Vagina (tissue), 2 donors: ENCODE measurements around the gene SSTR4. TPM values are rescaled to one million over a fixed set of nuclear protein-coding genes. Genes with fewer than 3 reads are reported as not detected.

Experiments used
- DNase-seq, 2 donors: peaks; one replicate each; pipeline ENCODE4 v3.0.0-alpha.2; 2017; ENCODE audit errors: extremely low spot score in 2 of 2
- H3K27ac ChIP-seq: fragments of 200-600 bp; sonication (generic); one replicate; pipeline ENCODE4 v1.5.1; 2019
- H3K27me3 ChIP-seq: fragments of 200-600 bp; sonication (generic); one replicate; pipeline ENCODE4 v1.5.1; 2019
- H3K36me3 ChIP-seq, 2 donors: fragments of 200-600 bp; sonication (generic); one replicate each; pipeline ENCODE4 v1.5.1; 2017 to 2019
- H3K4me1 ChIP-seq: fragments of 200-600 bp; sonication (generic); one replicate; pipeline ENCODE4 v1.5.1; 2019
- H3K4me3 ChIP-seq, 2 donors: fragments of 200-600 bp; sonication (generic); 1 replicate in 1 of 2; 2 replicates in 1 of 2; pipeline ENCODE4 v1.5.1; 2016 to 2019
- H3K9me3 ChIP-seq: fragments of 200-600 bp; sonication (generic); one replicate; pipeline ENCODE4 v1.5.1; 2019
- CTCF ChIP-seq, 3 experiments: fragments of 450-650 bp in 2 of 3; fragments of 200-600 bp in 1 of 3; sonication (generic) in 1 of 3; IDR thresholded peaks; one replicate each; pipeline ENCODE4 v1.5.1; 2017 to 2019; ENCODE audit warnings: antibody characterized with exemption in 3 of 3, mild to moderate bottlenecking in 2 of 3, moderate library complexity in 2 of 3
- POLR2A ChIP-seq, 2 donors: fragments of 450-650 bp; IDR thresholded peaks; one replicate each; pipeline ENCODE4 v1.6.1; 2017; ENCODE audit warnings: antibody characterized with exemption in 2 of 2, mild to moderate bottlenecking in 2 of 2, moderate library complexity in 2 of 2
- POLR2AphosphoS5 ChIP-seq, 2 donors: sonication (generic); formaldehyde crosslinking; IDR thresholded peaks; one replicate each; pipeline ENCODE4 v1.9.0; 2017; ENCODE audit warnings: antibody characterized with exemption in 2 of 2, mild to moderate bottlenecking in 2 of 2, low read depth in 1 of 2; ENCODE audit not compliant: insufficient read depth in 1 of 2
- intact Hi-C: fragments of 100-400 bp; cut with DNase I; formaldehyde crosslinking; loops from one replicate; pipeline ENCODE4 v1.15.1; 2023
- total RNA-seq: library from RNA; depleted of rRNA; stranded (reverse); fragments of >200 nt; gene quantifications from one replicate; pipeline ENCODE4 v1.2.3, GENCODE V29; 2016

The SSTR4 gene
- total RNA-seq, 1 donor from 2014 or later, result not detected

- TF ChIP-seq POLR2A (IDR thresholded peaks at IDR 0.05) (no peak), POLR2AphosphoS5 (IDR thresholded peaks at IDR 0.05; ENCODE audit: insufficient read depth in 1 of 2, low read depth in 1 of 2) (no peak), CTCF (IDR thresholded peaks at IDR 0.05) (no peak)
- Histone ChIP-seq H3K36me3 (no peaks in the 10 kb centered on the region), H3K27me3 (no peaks in the 10 kb centered on the region), H3K27ac (no peak overlapping the region), H3K4me3 (no peak overlapping the region), H3K4me1 (no peaks in the 10 kb centered on the region), H3K9me3 (no peaks in the 10 kb centered on the region)
- intact Hi-C loops, result no loop called here
- DNase-seq, result no peak
These were observed 38.9 kb downstream of the SSTR4 start for GRCh38 chr20:23074052-23074451.

- H3K36me3 ChIP-seq, result no peaks in the 10 kb centered on the region
- H3K27me3 ChIP-seq, result no peaks in the 10 kb centered on the region
- H3K4me3 ChIP-seq, result no peak overlapping the region
- no peak for TF ChIP-seq POLR2A (IDR thresholded peaks at IDR 0.05)
- no peak for TF ChIP-seq CTCF (IDR thresholded peaks at IDR 0.05)
- no peak for TF ChIP-seq POLR2AphosphoS5 (IDR thresholded peaks at IDR 0.05; ENCODE audit: insufficient read depth in 1 of 2, low read depth in 1 of 2)
- no peaks in the 10 kb centered on the region for H3K9me3 ChIP-seq
- H3K4me1 ChIP-seq, result no peaks in the 10 kb centered on the region
- no peak overlapping the region for H3K27ac ChIP-seq
- DNase-seq, result no peak
- intact Hi-C loops, result no loop called here
These were observed 42.2 kb downstream of the SSTR4 start for GRCh38 chr20:23077277-23077676.

GRCh38 chr20:23078351-23079015, 43.4 kb downstream of the SSTR4 start:
- Histone ChIP-seq H3K27me3 (no peaks in the 10 kb centered on the region), H3K4me3 (no peak overlapping the region), H3K27ac (no peak overlapping the region), H3K4me1 (no peaks in the 10 kb centered on the region), H3K9me3 (no peaks in the 10 kb centered on the region), H3K36me3 (no peaks in the 10 kb centered on the region)
- intact Hi-C loops, result no loop called here
- TF ChIP-seq POLR2AphosphoS5 (IDR thresholded peaks at IDR 0.05; ENCODE audit: insufficient read depth in 1 of 2, low read depth in 1 of 2) (no peak), CTCF (IDR thresholded peaks at IDR 0.05) (no peak), POLR2A (IDR thresholded peaks at IDR 0.05) (no peak)
- no peak for DNase-seq

GRCh38 chr20:23079016-23079351, 43.9 kb downstream of the SSTR4 start:
- H3K9me3 ChIP-seq, result no peaks in the 10 kb centered on the region
- no peaks in the 10 kb centered on the region for H3K36me3 ChIP-seq
- intact Hi-C loops, result no loop called here
- no peak for TF ChIP-seq POLR2AphosphoS5 (IDR thresholded peaks at IDR 0.05; ENCODE audit: insufficient read depth in 1 of 2, low read depth in 1 of 2)
- H3K27me3 ChIP-seq, result no peaks in the 10 kb centered on the region
- H3K4me1 ChIP-seq, result no peaks in the 10 kb centered on the region
- no peak for DNase-seq
- no peak overlapping the region for H3K27ac ChIP-seq
- H3K4me3 ChIP-seq, result no peak overlapping the region

DNA sequence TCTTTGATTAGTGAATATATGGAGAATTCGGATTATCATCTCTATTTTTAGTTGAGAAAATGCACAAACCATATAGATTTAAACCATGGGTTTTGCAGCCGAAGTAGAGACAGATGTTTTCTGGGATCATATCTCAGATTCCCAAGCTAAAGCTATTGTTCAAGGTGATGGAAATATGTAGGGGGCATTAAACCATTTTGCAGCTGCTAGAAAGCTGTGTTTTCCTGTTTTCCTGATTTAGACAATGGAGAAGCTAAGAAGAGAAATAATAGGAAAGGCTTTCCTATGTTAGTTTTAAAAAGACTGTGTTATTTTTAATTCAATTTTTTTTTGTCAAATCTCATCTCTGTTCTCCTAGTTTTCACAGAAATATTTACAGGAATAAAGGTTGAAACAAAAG, 44.8 kb downstream of the SSTR4 start:
- no peaks in the 10 kb centered on the region for H3K4me1 ChIP-seq
- no peaks in the 10 kb centered on the region for H3K36me3 ChIP-seq

More for the DNA sequence above, 44.8 kb downstream of the SSTR4 start:
- no peak for TF ChIP-seq POLR2A (IDR thresholded peaks at IDR 0.05)
- TF ChIP-seq CTCF (IDR thresholded peaks at IDR 0.05), result no peak
- no peak for TF ChIP-seq POLR2AphosphoS5 (IDR thresholded peaks at IDR 0.05; ENCODE audit: insufficient read depth in 1 of 2, low read depth in 1 of 2)
- Histone ChIP-seq H3K27me3 (no peaks in the 10 kb centered on the region), H3K9me3 (no peaks in the 10 kb centered on the region), H3K27ac (no peak overlapping the region), H3K4me3 (no peak overlapping the region)
- no peak for DNase-seq
- intact Hi-C loops, result loop anchor here (10.0 kb wide), 1 partner anchor 65 kb away; no protein-coding TSS in a partner anchor
